DMS 273 (cell line): ENCODE measurements around the gene NDST1.
"Not testable (repeated sequence)": the region's sequence is repeated elsewhere in the genome, so short reads cannot be mapped to it uniquely, and the experiment has no call there.

ENCODE experiments used
- DNase-seq: peaks from one replicate; lab custom pipeline; 2025; ENCODE audit not compliant: unreplicated experiment; lab: John Stamatoyannopoulos, UW

Gene NDST1

GRCh38 chr5:150506571-150507473, 1.1 kb upstream of the NDST1 start:
- no peak for DNase-seq

GRCh38 chr5:150508277-150508640, 328 bp downstream of the NDST1 start:
- no peak for DNase-seq

DNA sequence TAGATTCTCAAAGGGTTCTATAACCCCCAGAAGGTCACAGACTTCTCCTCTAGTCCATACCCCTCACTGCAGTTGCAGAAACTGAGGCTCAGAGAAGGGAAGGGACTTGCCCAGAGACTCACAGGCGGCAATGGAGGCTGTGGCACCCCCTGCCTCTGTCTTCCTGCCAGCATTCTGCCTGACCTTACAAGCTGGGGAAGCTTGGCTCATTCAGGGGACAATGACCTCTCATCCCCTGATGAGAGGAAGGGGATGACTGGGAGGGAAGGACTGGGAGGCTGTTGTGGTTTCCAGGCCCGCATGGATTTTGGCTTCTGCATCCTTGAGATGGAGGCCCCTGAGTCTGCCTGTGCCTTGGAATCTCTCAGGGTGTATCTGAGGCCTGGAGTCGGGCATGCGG, 897 bp downstream of the NDST1 start:
- DNase-seq, result no peak

- DNase-seq, result no peak
Observed at GRCh38 chr5:150509992-150510391, 2.1 kb downstream of the NDST1 start.

DNA sequence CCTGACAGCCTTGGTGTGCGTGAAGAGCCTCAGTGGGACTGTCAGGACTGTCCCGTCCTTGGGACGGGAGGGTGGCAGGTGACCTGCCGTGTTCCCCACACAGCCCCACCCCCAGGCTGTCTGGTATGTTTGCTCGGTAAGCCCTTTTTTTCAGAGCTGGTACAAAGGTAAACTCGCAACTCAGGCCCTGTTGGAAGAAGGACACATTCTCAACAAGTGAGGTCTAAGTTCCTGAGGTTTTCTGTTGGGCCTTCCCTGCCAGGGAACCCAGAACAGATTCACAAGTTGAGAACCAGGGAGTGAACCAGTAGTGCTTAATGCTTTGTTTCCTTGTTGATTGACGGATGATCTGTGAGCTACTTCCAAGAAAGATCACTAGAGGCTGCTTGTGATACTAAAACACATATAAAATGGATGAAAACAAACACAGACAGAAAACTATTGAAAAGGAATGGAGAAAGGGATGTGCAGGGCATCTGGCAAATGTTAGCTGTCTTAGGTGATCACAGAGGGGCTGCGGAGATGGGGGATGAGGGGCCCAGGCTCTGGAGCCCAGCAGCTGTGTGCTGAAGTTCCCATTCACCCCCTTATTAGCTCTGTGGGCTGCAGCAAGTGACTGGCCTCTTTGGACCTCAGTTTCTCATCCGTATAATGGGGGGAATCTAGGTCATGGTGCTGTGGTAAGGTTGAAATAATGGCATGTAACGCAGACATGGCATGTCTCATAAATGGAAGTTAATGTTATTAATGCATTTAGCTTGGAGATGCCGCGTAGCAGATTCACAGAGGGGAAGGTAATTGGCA, 2.7 kb downstream of the NDST1 start:
- no peak for DNase-seq

DNA sequence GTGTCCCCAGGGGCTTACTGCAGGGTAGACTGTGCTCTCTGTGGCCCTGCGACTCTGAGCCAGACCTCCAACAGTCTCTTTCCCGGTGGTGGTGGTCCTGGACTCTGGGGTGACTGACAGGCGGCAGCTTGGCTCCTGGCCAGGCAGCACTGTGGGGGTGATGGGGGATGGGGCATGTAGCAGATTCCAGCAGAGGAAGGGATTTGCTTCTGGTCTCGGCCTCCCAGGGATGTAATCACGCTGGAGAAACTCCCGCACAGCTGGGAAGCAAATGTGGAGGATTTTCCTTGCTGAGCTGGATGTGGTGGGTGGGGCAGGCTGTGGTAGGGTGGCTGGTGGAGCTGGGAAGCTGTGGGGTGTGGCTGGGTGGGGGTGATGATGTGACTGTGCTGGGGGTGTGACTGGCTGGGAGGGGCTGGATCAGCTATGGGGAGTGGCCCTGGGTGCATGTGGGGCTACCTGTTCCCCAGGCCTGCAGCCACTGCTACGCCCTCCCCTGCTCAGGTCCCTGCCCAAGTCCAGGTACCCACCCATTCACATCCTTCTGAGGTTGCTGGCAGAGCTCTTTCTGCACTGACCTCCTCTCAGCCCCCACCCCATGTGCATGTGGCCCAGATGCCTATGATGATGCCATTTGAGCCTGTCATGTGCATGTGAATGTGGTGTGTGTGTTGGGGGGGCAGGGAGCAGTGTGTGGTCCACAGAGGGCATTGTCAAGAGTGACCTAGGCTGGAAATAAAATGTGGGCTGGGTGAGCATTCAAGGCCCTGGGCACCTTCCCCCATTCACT, 3.8 kb downstream of the NDST1 start:
- DNase-seq, result peak; percentile 35

DNA sequence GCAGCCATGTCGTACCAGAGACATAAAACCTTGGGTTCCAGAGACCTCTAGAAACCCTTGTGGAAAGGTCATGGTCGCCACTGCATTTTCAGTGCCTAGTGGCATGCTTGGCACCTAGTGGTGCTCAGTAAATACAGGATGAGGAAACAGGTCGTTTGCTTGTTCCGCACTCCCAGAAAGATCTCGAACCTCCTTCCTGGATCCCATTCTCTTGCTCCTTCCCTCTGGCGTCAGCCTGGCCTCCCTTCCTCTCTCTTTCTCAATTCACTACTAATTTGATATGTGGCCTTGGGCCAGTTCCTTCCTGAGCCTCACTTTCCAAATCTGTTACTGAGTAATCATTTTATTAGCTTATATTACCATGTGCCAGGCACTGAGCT, 4.4 kb downstream of the NDST1 start:
- no peak for DNase-seq

DNA sequence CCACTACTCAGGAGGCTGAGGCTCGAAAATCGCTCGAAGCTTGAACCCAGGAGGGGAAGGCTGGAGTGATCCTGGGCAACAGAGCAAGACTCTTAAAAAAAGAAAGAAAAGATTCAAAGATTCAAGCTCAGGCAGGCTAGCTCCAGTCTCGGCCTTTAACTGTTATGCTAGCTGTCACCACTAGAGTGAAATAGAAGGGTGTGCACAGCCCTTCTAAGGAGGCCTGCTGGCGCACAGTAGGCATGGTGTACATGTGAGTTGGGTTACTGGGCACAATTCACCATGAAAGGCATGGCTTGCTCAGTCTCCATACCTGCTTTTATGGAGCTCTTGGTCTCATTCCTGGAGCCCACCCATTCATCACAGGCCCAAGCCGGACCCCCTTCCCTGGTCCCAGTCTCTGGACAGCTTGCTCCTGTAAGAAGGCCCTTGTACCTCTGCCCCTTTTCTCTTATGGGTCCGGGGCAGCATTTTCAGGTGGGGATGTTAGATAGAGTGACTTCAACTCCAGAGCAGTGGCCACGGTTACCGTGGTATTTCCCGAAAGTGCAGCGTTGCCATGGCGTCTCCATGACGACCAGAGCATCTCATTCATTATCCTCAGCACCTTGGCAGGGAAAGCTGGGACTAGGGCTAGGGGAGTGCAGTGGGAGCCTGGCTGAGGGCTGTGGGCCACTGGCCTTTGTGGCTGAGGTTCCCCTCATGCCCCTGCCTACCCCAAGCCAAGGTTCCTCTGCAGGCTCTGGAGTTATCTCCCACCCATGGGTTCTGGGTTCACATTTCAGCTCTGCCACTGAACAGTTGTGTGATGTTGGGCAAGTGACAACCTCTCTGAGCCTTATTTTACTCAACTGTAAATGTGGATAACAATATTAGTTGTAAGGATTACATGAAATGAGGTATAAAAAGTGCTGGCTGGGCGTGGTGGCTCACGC, 5.7 kb downstream of the NDST1 start:
- peak; percentile 59 for DNase-seq

DNA sequence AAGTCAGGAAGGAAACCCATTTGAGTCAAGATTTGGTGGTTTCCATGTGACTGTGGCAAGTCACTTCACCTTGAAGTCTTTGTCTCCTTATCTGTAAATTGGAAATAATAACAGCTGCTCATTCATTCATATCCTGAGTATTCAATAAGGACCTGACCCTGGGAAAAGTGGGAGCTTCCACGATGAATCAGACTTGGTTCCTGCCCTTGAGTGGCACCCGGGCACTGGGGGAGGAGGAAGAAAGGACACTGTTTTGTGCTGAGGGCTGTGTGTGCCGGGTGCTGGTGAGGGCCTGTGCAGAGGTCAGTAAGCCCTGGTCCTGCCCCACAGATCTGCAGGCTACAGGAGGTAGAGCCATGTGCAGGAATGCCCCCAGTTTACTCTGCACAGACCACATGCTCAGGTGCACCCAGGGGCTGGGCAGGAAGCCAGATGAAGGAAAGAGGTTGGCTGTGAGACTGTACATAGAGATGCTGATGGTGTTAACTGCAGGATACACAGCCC, 6.8 kb downstream of the NDST1 start:
- DNase-seq, result peak; percentile 50

DNA sequence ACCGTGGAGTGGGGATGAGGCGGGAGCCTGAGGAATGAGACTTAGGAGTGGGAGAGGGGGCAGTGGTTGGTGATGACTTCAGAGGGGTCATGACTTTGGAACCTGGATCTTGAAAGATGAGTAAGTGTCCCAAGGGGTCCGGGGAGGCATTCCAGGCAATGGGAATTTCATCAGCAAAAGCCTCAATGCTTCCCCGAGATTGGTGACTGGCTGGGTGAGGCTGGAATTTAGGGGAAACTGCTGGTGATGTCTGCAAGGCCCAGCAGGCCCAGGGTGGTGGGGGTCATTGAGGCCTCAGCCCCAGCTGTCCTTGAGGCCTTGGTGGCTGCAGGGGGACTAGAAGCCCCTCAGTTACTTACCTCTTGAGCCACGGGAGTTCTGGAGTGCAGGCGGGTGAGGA, 7.5 kb downstream of the NDST1 start:
- DNase-seq, result no peak

- peak; percentile 56 for DNase-seq
Observed at GRCh38 chr5:150516011-150516410, 8.1 kb downstream of the NDST1 start.

DNA sequence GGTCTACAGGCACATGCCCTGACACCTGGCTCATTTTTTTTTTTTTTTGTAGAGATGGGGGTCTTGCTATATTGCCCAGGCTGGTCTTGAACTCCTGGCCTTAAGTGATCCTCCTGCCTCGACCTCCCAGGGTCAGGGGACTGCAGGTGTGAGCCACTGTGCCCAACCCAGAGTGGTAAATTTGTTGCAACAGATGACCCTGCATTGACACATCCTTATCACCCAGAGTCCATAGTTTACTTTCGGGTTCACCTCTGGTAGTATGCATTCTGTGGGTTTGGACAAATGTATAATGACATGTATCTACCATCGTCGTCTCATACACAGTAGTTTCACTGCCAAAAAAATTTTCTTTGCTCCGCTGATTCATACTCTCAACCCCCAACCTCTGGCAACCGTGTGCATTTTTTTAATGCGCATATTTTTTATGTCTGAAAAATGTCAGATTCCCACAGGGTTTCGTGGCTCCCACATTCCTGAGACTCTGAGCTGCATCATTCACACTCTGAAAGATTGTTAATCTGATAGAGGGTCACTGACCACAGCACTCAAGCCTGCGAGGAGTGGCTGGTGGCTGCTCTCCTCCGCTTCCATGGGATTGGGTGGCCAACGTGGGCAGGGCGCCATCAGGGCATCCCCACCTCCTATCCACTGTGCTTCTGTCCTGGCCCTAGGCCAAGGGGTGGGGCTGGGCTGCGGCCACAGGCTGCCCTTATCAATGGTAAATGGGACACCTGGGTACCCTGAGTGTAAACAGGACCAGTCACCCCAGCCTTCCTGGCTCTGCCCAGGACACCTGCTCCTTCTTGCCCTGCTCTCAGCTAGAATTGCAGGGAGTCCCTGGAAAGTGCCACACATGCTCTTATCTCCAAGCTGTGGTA, 9.6 kb downstream of the NDST1 start:
- DNase-seq, result peak; percentile 47

DNA sequence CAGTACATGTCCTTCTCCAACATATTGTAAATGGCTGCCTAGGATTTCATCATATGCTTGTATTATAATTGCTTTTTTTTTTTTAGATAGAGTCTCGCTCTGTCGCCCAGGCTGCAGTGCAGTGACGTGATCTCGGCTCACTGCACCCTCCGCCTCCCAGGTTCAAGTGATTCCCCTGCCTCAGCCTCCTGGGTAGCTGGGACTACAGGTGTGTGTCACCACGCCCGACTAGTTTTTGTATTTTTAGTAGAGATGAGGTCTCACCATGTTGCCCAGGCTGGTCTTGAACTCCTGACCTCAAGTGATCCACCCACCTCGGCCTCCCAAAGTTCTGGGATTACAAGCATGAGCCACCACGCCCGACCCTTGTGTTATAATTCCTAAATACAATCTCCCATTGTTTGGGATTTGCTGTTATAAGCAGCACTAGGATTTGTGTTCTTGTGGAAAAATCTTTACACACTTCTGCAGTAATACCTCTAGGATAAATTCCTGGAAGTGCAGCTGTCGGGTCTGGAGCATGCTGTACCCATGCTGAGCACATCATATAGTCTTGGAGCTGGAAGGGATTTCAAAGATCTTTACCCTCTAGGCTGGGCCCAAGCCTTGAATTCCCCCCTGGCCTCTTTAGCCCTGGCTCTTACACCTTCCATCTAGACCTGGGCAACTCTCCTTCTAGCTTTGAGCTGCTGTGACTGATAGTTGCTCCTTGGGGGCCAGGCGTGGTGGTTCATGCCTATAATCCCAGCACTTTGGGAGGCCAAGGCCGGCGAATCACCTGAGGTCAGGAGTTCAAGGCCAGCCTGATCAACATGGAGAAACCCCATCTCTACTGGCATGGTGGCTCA, 11.0 kb downstream of the NDST1 start:
- not testable (repeated sequence) for DNase-seq

DNA sequence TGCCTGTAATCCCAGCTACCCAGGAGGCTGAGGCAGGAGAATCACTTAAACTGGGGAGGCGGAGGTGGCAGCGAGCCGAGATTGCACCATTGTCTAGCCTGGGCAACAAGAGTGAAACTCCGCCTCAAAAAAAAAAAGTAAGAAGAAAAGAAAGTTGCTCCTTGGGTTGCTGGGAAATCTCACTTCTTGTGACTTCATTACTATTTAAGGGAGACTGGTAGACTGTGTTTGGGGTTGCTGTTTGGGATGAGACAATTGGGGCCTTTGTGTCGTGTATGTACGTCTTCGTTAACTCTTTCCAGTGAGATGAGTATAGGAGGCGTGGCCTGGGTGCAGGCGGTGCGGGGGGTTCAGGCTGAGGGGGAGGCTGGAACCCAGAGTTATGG, 11.6 kb downstream of the NDST1 start:
- no peak for DNase-seq

DNA sequence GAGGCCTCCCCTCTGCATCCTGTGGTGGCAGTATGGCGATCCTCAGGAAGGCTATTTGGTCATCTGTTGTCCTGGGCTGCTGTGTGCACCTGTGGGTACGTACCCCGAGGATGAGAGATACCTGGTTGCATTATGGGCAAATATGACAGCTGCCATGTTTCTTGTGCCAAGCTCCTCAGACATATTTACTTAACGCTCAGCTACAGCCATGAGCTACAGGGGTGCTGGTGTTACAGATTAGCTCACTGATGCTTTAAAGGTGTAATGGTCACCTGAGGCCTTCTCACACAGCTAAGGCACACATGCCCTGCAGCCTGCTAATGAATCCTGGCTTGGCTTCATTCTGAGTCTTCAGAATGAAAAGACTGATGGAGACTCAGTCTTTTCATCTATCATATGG, 12.0 kb downstream of the NDST1 start:
- DNase-seq, result no peak

DNA sequence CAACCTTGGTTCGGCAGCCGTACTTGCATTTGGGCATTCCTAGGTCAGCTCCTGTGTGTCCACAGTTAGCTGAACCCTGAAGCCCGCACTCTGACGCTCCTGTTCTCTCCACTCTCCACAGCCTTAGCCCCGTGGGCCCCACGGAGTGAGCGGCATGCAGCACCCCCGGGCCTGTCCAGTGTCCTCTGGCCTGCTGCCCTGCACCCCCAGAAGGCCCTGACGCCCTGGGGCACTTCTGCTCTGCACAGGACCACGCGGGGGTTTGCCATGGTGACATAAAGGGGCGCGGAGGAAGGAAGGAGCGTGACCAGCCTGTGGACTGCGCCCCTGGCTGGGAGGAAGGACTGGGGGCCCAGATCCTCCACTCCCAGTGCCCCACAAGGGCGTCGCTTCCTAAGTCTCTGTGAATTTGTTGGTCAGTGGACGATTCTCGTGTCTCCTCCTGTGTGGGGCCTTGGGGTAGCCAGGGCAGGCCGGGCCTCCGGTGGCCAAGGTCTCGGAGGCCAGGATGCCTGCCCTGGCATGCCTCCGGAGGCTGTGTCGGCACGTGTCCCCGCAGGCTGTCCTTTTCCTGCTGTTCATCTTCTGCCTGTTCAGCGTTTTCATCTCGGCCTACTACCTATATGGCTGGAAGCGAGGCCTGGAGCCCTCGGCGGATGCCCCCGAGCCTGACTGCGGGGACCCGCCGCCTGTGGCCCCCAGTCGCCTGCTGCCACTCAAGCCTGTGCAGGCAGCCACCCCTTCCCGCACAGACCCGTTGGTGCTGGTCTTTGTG, 13.0 kb downstream of the NDST1 start:
- no peak for DNase-seq

DNA sequence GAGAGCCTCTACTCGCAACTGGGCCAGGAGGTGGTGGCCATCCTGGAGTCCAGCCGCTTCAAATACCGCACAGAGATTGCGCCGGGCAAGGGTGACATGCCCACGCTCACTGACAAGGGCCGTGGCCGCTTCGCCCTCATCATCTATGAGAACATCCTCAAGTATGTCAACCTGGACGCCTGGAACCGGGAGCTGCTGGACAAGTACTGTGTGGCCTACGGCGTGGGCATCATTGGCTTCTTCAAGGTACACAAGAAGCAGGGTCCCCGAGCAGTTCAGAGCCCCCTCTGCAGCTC, 13.5 kb downstream of the NDST1 start:
- DNase-seq, result no peak
